NCI-H187 (cell line): ENCODE measurements around the gene IL18R1.

Experiments
- DNase-seq, 2 experiments: peaks; one replicate each; lab custom pipeline; 2025; lab: John Stamatoyannopoulos, UW

The IL18R1 gene

DNA sequence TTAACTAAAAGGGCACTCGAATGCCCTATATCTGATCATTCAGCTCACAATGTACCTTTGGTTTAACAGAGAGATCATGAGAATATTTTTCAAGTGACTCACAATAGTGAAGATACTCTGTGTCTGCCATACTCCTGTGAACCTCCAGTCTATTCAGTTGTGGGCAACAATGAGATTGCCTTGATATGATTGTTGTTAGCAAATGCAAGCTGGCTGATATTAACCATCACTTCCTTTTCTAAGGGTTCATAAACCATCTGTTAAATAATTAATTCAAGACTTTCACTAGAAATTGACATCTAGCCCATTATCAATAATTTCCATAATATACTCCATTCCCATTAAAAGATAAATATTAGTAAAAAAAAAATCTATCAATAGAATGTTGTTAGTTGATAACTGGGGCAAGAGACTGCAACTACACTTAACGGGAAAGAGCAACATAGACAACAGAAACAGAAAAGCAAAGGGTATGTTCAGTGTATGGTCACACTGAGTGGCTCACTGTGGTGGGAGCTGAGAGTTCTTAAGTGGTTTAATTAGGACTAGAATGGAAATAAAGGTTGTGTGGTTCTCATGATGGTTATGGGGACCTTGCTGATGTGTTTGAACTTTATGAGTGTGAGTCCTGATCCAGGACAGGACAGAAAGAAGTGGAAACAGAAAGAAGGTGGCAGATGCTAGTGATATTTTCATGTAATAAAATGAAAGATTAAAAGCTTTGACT, 79.2 kb downstream of the IL18R1 start:
- DNase-seq: no peak

DNA sequence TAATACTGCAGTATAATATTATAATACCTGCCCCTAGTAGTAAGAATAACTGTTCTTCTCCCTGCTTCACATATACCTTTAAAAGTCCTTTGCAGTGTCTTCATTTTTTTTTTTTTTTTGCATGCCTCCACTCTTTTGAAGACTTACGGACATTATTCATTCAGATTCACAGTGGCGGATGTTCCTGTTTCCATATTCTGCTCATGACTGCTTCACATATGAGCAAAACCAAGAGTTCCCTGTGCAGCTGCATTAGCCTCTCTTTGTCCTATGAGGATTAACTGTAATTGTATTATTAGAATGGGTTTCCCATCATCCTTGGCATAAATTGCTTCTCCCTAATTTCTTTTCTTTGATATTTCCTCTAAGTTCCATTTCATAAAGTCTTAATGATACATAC, 80.1 kb downstream of the IL18R1 start:
- DNase-seq: no peak

DNA sequence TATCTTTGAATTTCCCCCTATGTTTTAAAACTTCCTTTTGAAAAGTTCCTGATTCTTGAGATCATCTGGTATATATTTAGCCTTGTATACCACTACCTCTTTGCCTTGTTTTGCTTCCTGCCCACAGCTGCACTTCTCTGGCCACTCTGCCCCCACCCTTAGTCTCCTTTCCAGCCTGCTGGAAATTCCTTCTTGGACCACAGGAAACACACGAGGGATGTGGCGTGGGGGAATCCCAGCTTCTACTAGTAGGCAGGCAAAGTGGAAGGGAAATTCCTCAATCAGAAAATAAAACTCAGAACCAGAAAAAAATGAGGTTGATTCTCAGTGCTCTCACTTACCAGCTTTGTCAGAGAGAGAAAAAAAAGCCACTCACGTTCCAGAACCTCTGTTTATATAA, 80.7 kb downstream of the IL18R1 start:
- DNase-seq: no peak

- no peak for DNase-seq
Measured at GRCh38 chr2:102437122-102437521, 81.5 kb downstream of the IL18R1 start.

GRCh38 chr2:102438111-102438510, 82.5 kb downstream of the IL18R1 start:
- DNase-seq: no peak

DNA sequence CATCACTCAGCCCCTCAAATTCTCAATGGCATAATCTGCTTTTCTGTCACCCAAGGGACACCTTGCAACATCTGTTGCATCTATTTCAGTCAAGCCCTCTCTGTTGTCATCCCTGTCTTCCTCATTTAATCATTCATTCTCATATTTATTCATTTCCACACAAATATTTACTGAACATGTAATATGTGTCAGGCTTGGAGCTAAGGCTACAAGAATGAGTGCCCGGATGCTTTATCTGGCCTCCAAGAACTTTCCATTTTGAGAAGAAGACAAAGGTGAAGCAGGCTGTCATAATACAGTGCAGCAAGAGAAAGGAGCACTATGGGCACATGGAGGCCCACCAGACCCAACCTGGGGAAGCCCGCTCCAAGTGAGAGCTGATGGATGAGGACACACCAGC, 83.0 kb downstream of the IL18R1 start:
- DNase-seq: no peak

DNA sequence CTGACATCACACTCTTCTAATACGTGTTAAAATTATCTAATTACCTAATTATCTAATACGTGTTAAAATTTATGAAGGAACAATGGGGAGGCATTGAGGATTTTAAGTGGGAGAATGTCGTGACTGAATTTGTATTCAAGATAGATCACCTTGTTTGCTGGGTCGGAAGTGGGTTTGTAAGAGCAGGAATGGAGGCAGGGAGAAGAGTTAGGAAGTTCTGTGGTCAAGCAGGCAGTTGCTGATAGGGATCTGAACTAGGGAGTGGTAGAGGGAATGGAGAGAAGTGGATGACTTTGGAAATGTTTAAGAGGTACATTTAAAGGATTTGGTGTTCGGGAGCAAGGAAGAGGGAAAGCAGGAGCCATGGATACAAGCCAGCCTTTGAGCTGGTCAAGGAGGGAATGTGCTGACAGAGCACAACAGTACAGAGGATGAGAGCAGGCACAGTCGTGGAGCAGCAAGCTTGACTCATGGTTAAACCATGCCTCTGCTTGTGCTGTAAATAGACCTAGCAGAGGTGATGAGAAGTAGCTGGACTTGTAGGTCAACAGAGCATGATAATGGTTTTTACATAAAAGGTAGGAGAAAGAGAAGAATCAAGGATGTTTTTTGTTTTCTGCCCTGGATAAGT, 83.6 kb downstream of the IL18R1 start:
- DNase-seq: no peak

DNA sequence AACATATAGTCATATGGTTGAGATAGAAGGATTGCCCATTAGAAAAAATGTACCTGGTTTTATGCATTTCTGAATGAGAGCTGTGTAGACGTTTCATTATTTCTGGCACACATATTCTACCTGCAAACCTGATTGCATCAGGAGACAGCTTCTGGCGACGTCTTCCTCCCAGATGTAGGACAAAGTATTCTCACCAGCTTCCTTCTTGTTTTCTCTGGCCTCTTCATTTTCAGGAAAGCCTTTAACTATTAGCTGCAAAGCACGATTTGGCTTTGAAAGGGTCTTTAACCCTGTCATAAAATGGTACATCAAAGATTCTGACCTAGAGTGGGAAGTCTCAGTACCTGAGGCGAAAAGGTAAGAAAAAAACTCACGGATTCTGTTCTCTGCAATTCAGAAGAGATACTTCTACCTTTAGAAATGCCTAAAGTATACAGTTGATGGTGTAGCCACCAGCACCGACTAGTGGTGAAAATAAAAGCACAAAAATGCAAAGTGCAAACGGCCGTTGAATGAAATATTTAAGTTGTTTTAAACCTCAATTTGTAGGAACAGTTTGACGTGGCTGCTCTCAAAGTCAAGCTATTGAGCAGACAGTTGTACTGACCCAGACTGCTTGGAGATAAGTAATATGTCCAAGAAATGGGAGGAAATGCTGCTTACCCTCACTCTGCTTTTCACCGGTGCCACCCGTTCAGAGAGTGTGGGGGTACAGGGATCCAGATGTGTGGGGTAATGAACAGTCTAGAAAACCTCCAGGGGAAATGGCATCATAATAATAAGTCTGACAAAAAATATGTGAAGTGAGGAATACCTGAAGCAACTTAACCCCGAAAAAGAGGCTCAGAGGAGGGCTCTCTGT, 87.6 kb downstream of the IL18R1 start:
- no peak for DNase-seq

- no peak for DNase-seq
Measured at GRCh38 chr2:102444233-102444632, 88.6 kb downstream of the IL18R1 start.

- no peak for DNase-seq
Measured at GRCh38 chr2:102446936-102447335, 91.3 kb downstream of the IL18R1 start.
